ENCODE data around the gene TTLL9.
"Not testable (repeated sequence)": the region's sequence is repeated elsewhere in the genome, so short reads cannot be mapped to it uniquely, and the experiment has no call there.

TTLL9 gene, protein sequence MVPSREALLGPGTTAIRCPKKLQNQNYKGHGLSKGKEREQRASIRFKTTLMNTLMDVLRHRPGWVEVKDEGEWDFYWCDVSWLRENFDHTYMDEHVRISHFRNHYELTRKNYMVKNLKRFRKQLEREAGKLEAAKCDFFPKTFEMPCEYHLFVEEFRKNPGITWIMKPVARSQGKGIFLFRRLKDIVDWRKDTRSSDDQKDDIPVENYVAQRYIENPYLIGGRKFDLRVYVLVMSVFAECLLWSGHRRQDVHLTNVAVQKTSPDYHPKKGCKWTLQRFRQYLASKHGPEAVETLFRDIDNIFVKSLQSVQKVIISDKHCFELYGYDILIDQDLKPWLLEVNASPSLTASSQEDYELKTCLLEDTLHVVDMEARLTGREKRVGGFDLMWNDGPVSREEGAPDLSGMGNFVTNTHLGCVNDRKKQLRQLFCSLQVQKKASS

DNA sequence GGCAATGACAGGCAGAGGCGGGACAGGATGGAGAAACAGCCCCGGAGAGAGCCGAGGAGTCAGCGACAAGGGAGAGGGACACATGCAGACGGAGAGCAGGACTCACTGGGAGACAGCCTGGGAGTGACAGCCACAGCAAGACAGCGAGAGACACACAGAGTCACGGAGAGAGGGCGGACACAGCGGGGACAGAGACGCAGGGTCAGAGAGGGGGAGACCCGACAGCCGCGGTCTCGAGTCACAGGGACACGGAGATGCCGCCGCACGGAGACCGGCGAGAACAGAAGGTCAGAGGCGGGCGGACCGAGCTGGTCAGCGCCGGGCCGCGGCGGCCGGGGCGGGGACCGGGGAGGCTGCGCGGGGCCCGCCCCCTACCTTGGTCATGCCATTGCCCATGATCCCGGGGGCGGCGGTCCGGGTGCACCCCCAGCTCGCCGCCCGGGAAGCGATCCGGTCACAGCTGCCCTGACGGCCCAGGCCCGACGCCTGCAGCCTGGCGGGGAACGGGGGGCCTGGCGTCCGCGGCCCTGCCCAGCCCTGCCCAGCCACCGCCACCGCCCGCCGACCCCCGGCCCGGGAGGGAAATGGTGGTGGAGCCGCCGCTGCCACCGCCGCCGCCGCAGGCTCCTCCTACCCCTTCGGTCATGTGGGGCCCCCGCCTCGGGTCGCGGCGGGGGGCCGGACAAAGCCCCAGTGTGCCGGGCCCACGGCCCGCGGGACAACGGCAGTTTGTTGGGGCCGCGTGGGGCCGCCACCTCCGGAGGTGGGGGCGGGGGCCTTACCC lies at the start of gene TTLL9, which contains the start of gene DUSP15:
Gene TTLL9 (plus strand): TSS at position 693 of the 784 bp plus-strand sequence. CDS start 493 bp downstream, outside the sequence.
Gene DUSP15 (minus strand): TSS at position 586 of the 784 bp plus-strand sequence. CDS start 190 bp downstream, at position 396.
- no peak for DNase-seq (ENCODE audit: low spot score)

DNA sequence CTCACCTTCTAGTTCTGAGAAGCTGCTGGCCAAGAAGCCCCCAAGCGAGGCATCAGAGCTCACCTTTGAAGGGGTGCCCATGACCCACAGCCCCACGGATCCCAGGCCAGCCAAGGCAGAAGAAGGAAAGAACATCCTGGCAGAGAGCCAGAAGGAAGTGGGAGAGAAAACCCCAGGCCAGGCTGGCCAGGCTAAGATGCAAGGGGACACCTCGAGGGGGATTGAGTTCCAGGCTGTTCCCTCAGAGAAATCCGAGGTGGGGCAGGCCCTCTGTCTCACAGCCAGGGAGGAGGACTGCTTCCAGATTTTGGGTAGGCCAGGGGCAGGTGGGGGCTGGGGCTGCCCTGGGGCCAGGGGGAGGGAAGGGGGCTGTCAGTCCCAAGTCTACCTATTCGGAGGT lies 49.0 kb upstream of the TTLL9 start:
- no peak for DNase-seq (ENCODE audit: low spot score)

DNA sequence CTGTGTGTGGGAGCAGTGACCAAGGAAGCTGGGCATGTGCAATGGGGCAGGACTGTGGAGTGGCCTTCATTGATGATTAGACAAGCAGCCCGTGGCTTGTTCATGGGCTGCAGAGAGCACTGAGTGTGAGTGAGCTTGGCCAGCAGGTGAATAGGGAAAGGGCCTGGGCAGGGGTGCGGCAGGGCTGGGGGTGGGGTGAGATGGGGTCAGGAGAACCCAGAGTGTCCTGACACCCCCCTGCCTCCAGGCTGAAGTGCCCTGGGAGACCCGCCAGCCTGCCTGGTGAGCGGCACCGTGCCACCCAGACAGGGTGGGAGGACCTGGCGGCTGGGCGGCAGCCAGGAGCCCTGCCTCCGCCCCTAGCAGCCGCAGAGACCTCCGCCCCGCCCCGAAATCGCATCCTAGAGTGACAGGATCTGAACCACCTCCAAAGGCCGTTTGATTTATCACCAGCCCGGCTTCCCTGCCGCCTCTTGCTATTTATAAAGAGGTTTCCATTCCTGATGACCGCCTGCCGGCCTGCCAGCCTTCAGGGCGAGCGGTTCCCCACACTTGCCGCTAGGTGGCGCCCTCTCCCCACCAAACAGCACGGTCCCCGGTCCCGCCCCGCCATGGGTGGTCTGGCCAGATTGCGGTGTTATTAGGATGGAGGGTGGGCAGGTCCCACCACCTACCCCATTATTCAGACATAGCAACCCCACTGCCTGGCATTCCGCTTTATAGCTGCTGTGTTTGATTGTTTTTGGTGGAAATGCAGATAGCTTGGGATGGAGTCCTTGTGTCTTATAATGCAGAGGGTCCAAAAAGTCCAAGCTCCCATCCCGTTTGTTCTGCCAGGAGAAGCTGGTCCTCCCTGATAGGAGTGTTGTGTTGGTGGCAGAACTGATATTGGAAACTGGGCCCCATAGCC lies 47.8 kb upstream of the TTLL9 start:
- peak; percentile 73 for DNase-seq (ENCODE audit: low spot score)

DNA sequence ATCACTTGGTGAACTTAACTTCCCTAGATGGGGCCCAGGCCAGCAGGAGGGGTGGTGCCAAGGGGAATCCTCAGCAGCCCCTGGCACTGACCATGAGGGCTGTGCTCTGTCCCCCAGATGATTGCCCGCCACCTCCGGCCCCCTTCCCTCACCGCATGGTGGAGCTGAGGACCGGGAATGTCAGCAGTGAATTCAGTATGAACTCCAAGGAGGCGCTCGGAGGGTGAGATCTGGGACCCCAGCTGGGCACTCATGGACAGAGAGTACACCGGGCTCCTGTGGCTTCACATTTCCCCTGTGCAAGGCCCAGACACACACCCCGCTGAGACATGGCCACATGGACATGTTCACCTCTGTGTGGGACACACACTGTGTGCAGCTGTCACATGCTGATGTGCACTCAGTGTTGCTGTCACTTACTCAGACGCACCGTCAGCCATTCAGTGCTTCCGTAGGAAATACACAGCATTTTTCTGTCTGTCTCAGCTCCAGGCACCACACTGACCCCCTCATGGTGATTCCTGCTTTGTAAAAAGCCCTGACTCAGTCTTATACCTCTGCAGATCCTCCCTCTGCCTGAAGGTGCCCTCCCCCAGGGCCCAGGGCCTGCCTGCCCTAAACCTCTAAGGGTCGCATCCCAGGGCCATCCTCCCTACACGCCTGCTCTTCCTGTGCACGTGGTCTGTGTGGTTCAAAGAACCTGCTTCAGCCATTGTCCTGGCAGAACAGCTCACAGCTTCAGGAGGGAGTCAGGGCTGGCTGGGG lies 46.9 kb upstream of the TTLL9 start:
- no peak for DNase-seq (ENCODE audit: low spot score)

DNA sequence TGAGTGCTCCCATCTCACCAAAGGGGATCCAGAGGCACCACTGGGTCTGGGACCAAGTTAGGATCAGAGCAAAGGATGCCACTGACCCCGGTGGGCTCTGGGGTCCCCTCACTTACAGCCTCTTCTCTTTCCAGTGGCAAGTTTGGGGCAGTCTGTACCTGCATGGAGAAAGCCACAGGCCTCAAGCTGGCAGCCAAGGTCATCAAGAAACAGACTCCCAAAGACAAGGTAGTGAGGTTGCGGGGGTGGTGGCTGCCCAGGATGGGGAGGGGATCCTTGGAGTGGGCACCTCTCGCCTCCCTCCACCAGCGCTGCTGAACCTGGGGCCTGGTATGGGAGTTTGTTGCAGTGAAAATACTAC lies 46.3 kb upstream of the TTLL9 start:
- DNase-seq (ENCODE audit: low spot score) = no peak

DNA sequence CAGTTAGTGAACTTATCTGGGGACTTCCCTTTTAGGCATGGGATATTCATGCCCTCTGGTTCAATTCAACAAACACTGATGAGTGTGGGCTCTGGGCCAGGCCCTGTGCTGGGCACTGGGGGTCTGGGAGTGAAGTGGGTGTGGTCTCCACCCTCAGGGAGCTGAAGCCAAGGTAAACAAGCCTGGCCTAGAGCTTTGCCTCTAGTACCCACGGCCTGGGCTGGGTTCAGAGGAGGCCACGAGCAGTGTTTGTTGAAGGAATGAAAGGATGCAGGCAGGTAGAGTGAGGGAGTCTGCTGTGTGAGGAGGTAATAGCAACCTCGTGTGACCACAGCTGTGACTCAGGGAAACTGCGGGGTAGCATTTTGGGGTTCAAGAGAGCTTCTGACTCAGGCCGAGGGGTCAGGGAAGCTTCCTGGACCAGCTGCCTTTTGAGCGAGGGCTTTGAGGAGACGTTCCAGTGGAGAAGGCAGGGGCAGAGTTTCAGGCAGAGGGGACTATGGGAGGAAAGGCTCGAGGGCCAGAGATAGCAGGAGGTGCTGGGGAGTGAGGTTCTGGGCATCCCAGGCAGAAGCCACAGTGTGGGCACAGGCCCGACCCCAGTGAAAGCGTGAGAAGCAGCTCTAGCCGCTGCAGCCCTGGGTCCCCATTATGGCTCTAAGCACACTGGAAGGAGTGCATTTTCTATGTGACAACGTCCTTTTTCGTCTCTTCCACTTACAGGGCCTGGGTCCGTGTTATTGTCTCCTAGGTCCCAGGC lies 45.7 kb upstream of the TTLL9 start:
- DNase-seq (ENCODE audit: low spot score) = no peak

DNA sequence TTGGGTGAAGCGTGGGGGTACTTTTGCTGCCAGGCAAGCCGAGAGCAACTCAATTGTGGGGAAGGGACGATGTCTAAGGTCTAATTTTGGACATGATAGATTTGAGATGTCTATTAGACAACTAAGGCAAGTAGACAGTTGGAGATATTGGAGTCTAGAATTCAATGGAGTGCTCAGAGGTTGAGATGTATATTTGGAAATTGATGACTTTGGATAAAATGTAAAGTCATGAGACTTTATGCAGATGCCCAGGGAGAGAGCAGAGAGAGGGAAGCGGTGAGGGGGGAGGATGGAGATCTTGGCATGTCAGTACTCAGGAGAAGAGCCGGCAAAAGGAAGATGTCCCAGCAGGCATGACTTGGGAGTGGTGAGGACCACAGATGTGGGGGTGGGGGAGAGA lies 44.4 kb upstream of the TTLL9 start:
- DNase-seq (ENCODE audit: low spot score) = no peak

DNA sequence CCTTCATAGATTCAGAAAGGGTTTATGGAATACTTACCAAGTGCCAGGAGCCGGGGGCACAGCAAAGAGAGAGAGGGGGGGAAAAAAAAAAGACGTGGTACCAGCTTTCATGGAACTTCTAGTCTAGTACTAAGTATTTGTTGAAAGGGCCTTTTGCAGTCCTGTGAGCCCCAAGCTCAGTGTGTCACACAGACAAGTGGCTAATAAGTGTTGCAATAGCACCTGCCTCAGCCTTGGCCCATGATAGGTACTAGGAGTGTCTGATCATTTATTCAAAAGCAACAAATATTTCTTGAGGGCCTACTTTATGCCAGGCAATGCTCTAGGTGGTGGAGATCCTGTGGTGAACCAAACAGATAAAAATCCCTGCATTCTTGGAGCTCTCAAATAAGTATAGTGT lies 43.4 kb upstream of the TTLL9 start:
- no peak for DNase-seq (ENCODE audit: low spot score)

DNA sequence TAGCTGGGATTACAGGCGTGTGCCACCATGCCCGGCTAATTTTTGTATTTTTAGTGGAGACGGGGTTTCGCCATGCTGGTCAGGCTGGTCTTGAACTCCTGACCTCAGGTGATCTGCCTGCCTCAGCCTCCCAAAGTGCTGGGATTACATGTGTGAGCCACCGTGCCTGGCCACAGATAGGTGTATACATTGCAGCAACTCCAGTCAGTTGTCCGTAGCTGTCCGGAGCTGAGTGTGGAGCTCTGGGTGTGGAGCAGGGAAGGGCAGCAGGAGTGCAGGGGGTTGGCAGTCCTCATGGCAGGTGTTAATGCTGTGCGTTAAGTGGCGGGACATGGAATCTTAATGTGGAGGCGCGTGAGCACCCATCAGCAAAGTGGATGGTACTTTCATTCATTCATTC lies 42.4 kb upstream of the TTLL9 start:
- not testable (repeated sequence) for DNase-seq (ENCODE audit: low spot score)

DNA sequence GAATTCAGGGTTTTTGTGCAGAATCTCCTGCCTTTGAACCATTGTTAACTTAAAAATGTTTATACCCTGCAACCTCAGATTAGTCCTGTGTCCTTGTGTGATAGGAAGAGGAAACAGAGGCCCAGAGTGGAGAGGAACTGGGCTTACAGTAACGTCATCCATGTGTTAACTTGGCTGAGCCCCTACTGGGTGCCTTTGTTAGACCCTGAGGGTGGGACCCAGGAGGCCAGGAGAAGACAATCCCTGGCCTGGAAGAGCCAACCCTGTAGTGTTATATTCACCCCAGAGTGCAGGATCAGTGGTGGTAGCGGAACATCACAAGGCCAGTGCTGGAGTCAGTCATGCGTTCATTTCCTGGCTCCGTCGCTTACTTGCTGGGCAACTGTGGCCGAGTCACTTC lies 40.7 kb upstream of the TTLL9 start:
- DNase-seq (ENCODE audit: low spot score) = no peak

DNA sequence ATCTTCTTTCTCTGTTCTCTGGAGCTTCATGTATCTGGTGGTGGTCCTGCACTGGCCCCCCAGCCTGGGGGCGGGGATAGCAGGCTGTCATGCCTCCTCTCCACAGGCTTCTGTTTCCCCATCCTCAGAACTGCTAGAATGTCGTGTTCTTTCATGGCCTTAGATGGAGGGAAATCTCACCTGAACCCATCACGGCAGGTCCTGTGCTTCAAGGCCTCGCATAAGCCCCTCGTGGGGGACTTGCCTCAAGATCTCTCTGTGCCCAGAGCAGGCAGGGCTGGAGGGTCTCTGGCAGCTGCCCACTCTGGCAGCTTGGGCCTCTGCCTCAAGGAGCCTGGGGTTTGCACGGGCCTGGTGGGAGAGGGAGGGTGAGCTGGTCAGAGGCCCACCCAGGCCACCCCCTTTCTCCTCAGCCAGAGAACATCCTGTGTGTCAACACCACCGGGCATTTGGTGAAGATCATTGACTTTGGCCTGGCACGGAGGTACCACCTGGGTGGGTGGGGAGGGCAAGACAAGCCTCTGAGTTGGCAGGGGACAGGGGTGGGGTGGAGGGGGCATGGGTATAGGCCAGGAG lies 39.9 kb upstream of the TTLL9 start:
- DNase-seq (ENCODE audit: low spot score) = no peak

DNA sequence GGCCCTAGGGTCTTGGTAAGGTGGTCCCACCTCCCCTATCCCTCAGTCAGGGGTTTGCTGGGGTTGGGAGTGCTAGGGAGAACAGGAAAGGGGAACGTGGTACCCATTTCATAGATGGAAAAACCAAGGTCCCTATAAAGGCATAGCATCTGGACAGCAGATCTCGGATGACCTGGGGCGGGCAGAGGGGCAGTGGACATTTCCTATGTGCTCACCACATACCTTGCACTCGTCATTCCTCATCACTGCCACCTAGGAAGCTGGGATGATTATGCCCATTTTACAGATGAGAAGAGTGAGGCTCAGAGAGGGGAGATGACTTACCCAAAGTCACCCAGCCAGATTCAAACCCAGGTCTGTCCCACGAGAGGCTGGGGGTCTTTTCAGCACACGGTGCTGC lies 39.2 kb upstream of the TTLL9 start:
- no peak for DNase-seq (ENCODE audit: low spot score)

DNA sequence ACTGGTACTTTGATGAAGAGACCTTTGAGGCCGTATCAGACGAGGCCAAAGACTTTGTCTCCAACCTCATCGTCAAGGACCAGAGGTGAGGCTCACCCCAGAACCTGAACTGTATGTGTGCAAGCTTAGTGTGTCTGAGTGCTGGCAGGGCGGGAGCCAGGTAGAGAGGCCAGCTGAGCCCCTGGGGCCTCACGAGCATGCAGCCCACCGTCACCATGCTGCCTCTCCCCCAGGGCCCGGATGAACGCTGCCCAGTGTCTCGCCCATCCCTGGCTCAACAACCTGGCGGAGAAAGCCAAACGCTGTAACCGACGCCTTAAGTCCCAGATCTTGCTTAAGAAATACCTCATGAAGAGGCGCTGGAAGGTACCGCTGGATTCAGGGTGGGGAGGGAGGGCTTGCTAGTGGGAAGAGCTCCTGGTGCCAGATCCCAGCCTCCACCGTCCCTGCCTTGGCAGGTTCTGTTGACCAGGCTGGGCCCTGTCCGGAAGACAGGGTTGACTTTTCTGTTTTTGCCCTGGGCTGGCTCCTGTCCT lies 38.6 kb upstream of the TTLL9 start:
- no peak for DNase-seq (ENCODE audit: low spot score)

DNA sequence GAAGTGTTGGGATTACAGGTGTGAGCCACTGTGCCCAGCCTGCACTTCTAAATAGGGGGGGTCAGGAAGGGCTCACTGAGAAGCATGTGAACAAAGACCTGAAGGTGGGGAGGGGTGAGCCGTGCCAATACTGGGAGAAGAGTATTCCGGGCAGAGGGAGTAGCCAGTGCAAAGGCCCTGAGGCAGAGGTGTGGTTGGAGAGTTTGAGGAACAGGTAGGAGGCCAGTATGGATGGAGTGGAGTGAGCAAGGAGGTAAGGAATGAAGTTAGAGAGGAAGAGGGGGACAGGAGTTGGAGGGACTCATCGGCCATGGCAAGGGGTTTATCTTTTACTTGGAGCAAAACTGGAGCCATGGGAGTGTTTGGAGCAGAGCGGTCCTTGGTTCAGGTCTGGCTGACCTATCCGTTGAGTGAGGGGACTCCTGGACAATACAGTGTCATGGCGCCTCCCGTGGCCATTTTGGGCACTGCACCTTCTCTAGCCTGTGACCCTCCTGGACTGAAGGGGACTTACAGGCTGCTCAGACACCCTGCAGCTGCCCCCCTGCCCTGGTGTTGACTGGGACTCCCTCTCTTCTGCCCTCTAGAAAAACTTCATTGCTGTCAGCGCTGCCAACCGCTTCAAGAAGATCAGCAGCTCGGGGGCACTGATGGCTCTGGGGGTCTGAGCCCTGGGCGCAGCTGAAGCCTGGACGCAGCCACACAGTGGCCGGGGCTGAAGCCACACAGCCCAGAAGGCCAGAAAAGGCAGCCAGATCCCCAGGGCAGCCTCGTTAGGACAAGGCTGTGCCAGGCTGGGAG lies 37.1 kb upstream of the TTLL9 start:
- peak; percentile 78 for DNase-seq (ENCODE audit: low spot score)

DNA sequence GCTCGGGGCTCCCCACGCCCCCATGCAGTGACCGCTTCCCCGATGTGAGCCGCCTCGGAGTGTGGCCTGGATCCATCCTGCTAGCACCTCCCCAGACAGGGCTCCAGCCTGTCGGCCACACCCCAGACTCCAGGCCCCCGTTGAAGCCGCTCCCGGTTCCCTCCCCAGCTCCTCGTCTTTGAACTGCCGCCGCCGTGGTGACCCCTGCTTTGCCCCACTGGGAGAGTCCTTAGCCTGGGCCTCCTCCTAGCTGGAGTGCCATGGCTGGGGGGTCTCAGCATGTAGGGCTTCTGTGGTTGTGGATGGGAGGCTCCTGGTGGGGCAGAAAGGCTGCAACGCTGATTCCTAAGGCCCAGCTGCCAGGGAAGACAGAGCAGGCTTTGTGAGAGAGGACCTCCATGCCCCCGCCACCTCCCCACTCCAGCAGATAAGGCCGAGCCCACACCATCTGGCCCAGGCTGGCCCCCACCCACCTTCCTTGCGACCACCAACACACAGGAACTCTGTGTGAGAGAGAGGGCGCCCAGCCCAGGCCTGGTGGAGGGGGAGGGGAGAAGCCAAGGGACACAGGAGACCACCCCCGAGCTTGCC lies 36.4 kb upstream of the TTLL9 start:
- DNase-seq (ENCODE audit: low spot score) = no peak

DNA sequence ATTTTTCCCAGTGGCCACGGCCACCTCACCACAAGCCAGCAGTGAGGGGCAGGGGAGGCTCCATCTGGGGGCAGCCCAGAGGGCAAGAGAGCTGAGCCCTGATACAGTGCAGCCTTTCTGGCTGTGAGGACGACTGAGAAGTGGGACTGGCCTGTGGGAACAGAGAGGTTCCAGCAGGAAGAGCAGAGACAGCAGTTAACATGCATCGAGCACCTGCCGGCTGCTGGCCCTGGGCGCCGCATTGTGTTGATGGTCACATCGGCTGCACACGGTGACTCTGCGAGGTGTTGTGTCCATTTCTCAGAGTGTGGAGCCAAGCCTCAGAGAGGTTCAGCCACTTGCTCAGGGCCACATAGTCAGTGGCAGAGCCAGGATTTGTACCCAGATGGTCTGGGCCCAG lies 34.9 kb upstream of the TTLL9 start:
- DNase-seq (ENCODE audit: low spot score) = no peak

DNA sequence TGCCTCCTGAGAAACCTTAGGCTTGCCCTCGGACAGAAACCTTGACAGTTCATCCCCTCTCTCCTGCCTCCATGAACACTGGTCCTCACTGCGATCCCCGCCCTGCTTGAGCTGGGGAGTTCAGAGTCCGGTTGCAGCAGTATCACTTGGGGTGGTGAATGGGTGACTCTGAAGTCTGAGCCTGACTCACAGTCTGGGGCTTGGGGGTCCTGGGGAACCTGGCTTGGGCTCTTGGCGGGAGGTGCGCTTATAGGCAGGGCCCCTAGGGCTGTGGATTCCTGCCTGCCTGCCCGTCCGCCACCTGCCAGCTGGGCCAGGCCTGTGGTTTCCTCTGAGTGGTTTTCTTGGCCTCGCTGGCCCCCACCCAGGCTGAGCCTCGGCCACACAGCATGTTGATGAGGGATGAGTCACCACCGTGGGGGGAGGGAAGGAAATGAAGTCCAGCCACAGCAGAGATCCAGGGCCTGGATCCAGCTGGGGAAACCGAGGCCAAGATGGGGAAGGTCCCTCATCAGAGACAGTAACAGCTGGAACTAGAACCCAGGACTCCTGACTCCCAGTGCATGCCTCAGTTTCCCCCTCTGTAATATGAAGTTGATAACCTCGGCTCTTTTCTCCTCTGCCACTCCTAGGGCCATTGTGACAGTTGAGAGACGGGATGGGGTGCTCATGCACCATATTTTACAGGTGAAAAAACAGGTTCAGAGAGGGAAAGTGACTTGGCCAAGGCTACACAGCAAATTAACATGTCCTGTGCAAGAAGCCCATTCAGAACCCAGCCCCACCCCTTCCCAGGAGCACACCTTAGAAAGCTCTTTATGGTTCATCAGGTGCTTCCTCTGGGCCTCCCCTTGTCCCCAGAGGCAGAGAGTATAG lies 34.2 kb upstream of the TTLL9 start:
- peak; percentile 48 for DNase-seq (ENCODE audit: low spot score)

Measured in NAMALWA (cell line).